Natural killer cell (primary cell): ENCODE measurements around the gene CAPN8. TPM values are rescaled to one million over a fixed set of nuclear protein-coding genes. Genes with fewer than 3 reads are reported as not detected.

Source experiments
- ATAC-seq, 3 donors: fragments of 150-1000 bp in 2 of 3; fragments of 200-7000 bp in 1 of 3; cut with Tn5 transposase; 1 replicate in 1 of 3; 2 replicates in 2 of 3; pipeline ENCODE4 v1.10.0; 2021; ENCODE audit warnings: mild to moderate bottlenecking in 2 of 3, moderate library complexity in 2 of 3
- DNase-seq, 2 donors: peaks; one replicate each; pipeline versions ENCODE4 v3.0.0 to v3.0.0-alpha.2; 2013 to 2021; ENCODE audit warnings: mixed read lengths in 1 of 2
- H3K27ac ChIP-seq: one replicate; pipeline ENCODE4 v1.5.1; 2013; ENCODE audit warnings: mild to moderate bottlenecking, low read length
- H3K27me3 ChIP-seq: one replicate; pipeline ENCODE4 v1.6.1; 2013; ENCODE audit warnings: low read length; ENCODE audit not compliant: control insufficient read depth, insufficient read depth
- H3K36me3 ChIP-seq: one replicate; pipeline ENCODE4 v1.6.1; 2013; ENCODE audit warnings: low read length; ENCODE audit not compliant: control insufficient read depth, insufficient read depth
- H3K4me1 ChIP-seq: one replicate; pipeline ENCODE4 v1.6.1; 2013; ENCODE audit warnings: low read length; ENCODE audit not compliant: control insufficient read depth, insufficient read depth
- H3K4me3 ChIP-seq: one replicate; pipeline ENCODE4 v1.5.1; 2013; ENCODE audit warnings: low read length
- H3K9me3 ChIP-seq: one replicate; pipeline ENCODE4 v1.6.1; 2013; ENCODE audit warnings: low read length; ENCODE audit not compliant: control insufficient read depth, insufficient read depth
- H3K27ac Mint-ChIP-seq, 2 donors: one replicate each; pipeline ENCODE4 v1.8.0; 2022; ENCODE audit warnings: mild to moderate bottlenecking in 2 of 2, mixed read lengths in 2 of 2, moderate library complexity in 1 of 2
- H3K27me3 Mint-ChIP-seq, 2 donors: one replicate each; pipeline ENCODE4 v1.8.0; 2022; ENCODE audit warnings: low read depth in 2 of 2, mixed read lengths in 2 of 2
- H3K36me3 Mint-ChIP-seq: one replicate; pipeline ENCODE4 v1.8.0; 2022; ENCODE audit warnings: mixed read lengths
- H3K4me1 Mint-ChIP-seq, 2 donors: one replicate each; pipeline ENCODE4 v1.8.0; 2022; ENCODE audit warnings: mixed read lengths in 2 of 2
- H3K4me3 Mint-ChIP-seq: one replicate; pipeline ENCODE4 v1.8.0; 2022; ENCODE audit warnings: mild to moderate bottlenecking, moderate library complexity, mixed read lengths
- H3K9me3 Mint-ChIP-seq, 2 donors: one replicate each; pipeline ENCODE4 v1.8.0; 2022; ENCODE audit warnings: mixed read lengths in 2 of 2
- WGBS: methylation state at CpG from one replicate; pipeline ENCODE4 v1.1.7; 2013; ENCODE audit warnings: missing lambda C conversion rate; ENCODE audit not compliant: insufficient coverage; 5-methylcytosine and 5-hydroxymethylcytosine counted together
- intact Hi-C: fragments of 100-400 bp; cut with micrococcal nuclease; formaldehyde crosslinking; loops from one replicate; pipeline ENCODE4 v1.14.2; 2022
- total RNA-seq, 4 donors: library from RNA; stranded (reverse); fragments of 120-200 nt in 1 of 4; gene quantifications; one replicate each; pipeline versions ENCODE4 v1.2.3 to v1.2.4, GENCODE V29; 2013 to 2022
- TF ChIP-seq, protein P1 (sequence below): fragments of 200-600 bp; IDR thresholded peaks from one replicate; pipeline ENCODE4 v1.8.0; 2022; ENCODE audit warnings: antibody characterized with exemption

The CAPN8 gene
- total RNA-seq, 3 donors from 2014 or later (not counting 1 experiment from before 2014, with no cell fraction given): 0.18 to 6.7 (median 0.84) TPM

DNA sequence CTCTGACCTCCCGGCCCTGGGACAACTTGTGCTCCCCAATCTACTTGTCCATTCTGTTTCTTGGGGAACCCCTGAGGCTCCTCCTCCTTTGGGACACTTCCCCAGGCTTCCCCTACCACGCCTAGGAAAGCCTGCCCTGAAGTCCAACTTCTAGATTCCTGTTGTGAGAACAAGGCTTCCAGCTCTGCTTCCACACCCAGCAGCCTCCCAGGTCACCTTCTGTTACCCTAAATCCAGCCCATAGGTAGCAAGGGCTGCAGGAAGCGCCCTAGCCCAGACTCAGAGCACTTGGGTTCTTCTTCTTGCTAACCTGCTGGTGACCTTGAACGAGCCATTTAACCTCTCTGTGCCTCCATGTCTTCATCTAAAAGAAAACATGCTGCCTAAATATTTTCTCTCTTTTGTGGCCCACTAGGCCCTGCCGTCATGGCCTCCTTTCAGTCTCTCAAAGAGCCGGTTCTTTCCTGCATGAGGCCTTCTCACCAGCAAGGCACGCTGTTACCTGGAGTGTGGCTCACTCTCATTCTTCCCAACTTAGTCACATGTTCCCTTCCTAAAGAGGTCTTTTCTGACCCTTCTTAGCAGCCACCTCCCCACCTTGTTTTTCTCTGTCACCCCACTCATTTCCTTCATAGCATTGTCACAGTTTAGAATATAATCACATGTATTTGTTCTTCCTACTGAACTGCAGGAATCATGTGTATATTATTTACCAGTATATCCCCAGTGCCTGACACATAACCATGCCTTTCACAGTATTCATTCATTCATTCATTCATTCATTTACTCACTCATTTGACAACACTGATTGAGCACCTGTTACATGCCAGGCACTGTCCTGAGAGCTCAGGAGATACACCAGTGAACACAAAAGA is 48.3 kb upstream of the CAPN8 start:
- Mint-ChIP-seq H3K27ac (peak overlapping the region; percentile 92 to 94), H3K4me1 (peaks cover 61 to 68% of the 10 kb centered on the region in 2 donors), H3K36me3 (no peaks in the 10 kb centered on the region), H3K9me3 (no peaks in the 10 kb centered on the region), H3K27me3 (no peaks in the 10 kb centered on the region), H3K4me3 (peak overlapping the region; percentile 82)
- Histone ChIP-seq H3K4me3 (peak overlapping the region; percentile 89), H3K36me3 (peaks cover 9% of the 10 kb centered on the region), H3K9me3 (no peaks in the 10 kb centered on the region), H3K4me1 (peaks cover 67% of the 10 kb centered on the region), H3K27me3 (no peaks in the 10 kb centered on the region), H3K27ac (peak overlapping the region; percentile 83)
- DNase-seq: peak in 1 of 2 donors; percentile 54
- intact Hi-C loops: loop anchor here (2.0 kb wide), 1 partner anchor 35 kb away; no protein-coding TSS in a partner anchor
- 59% methylated on average over 7 of the region's 7 CpGs for WGBS
- TF ChIP-seq, protein P1, sequence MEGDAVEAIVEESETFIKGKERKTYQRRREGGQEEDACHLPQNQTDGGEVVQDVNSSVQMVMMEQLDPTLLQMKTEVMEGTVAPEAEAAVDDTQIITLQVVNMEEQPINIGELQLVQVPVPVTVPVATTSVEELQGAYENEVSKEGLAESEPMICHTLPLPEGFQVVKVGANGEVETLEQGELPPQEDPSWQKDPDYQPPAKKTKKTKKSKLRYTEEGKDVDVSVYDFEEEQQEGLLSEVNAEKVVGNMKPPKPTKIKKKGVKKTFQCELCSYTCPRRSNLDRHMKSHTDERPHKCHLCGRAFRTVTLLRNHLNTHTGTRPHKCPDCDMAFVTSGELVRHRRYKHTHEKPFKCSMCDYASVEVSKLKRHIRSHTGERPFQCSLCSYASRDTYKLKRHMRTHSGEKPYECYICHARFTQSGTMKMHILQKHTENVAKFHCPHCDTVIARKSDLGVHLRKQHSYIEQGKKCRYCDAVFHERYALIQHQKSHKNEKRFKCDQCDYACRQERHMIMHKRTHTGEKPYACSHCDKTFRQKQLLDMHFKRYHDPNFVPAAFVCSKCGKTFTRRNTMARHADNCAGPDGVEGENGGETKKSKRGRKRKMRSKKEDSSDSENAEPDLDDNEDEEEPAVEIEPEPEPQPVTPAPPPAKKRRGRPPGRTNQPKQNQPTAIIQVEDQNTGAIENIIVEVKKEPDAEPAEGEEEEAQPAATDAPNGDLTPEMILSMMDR: no peak
- ATAC-seq: no peak

GRCh38 chr1:223712850-223713474 is 47.5 kb upstream of the CAPN8 start:
- Histone ChIP-seq H3K9me3 (no peaks in the 10 kb centered on the region), H3K36me3 (peaks cover 1% of the 10 kb centered on the region), H3K27ac (peak overlapping the region; percentile 83), H3K4me3 (peak overlapping the region; percentile 89), H3K4me1 (peaks cover 58% of the 10 kb centered on the region), H3K27me3 (no peaks in the 10 kb centered on the region)
- H3K27me3 Mint-ChIP-seq: no peaks in the 10 kb centered on the region
- peak overlapping the region; percentile 92 to 94 for H3K27ac Mint-ChIP-seq
- no peaks in the 10 kb centered on the region for H3K9me3 Mint-ChIP-seq
- WGBS: 6% methylated on average over 40 of the region's 40 CpGs
- ATAC-seq (peak; percentile 36 to 54 (median 52)), DNase-seq (peak; percentile 44 to 69)
- no peaks in the 10 kb centered on the region for H3K36me3 Mint-ChIP-seq
- H3K4me3 Mint-ChIP-seq: peak overlapping the region; percentile 82
- intact Hi-C loops: loop anchor here (1.0 to 2.0 kb wide), 2 partner anchors 13 to 36 kb away; no protein-coding TSS in a partner anchor
- TF ChIP-seq, protein P1: no peak
- H3K4me1 Mint-ChIP-seq: peaks cover 53 to 60% of the 10 kb centered on the region in 2 donors

GRCh38 chr1:223712194-223712849 is 46.8 kb upstream of the CAPN8 start, which contains the start of gene CAPN2:
Gene CAPN2, plus strand, starts transcription at chr1:223712539. Its CDS starts 102 bp downstream, at chr1:223712641.
- WGBS: under 1% methylated on average over 74 of the region's 74 CpGs
- Mint-ChIP-seq H3K4me3 (peak within 1 kb of the TSS; percentile 82), H3K36me3 (no peaks in the 10 kb centered on the region), H3K27ac (peak within 1 kb of the TSS; percentile 92 to 94), H3K4me1 (peaks cover 49 to 53% of the 10 kb centered on the region in 2 donors), H3K9me3 (no peaks in the 10 kb centered on the region), H3K27me3 (no peaks in the 10 kb centered on the region)
- TF ChIP-seq, protein P1: peak; percentile 21
- Histone ChIP-seq H3K27ac (peak within 1 kb of the TSS; percentile 83), H3K4me1 (peaks cover 52% of the 10 kb centered on the region), H3K36me3 (no peaks in the 10 kb centered on the region), H3K27me3 (no peaks in the 10 kb centered on the region), H3K4me3 (peak within 1 kb of the TSS; percentile 89), H3K9me3 (no peaks in the 10 kb centered on the region)
- ATAC-seq (peak; percentile 59 to 72 (median 70)), DNase-seq (peak; percentile 68 to 80)
- intact Hi-C loops: loop anchor here (1.0 to 2.0 kb wide), 2 partner anchors 14 to 36 kb away; no protein-coding TSS in a partner anchor
